Measurements from ENCODE around the gene AK6. TPM values are rescaled to one million over a fixed set of nuclear protein-coding genes. Genes with fewer than 3 reads are reported as not detected.

AK6 gene
- polyA plus RNA-seq, 1 experiment: 11.6 TPM

- Histone ChIP-seq H3K36me3 (ENCODE audit: control insufficient read depth, insufficient read depth, low read length) (no peaks in the 10 kb centered on the region), H3K27me3 (ENCODE audit: control insufficient read depth, insufficient read depth, low read length) (no peaks in the 10 kb centered on the region), H3K4me3 (ENCODE audit: low read depth, low read length) (no peak overlapping the region)
- TF ChIP-seq CTCF (IDR thresholded peaks at IDR 0.05; ENCODE audit: insufficient read depth, low read depth, low read length): no peak
- POLR2A ChIA-PET: no interaction called here
- no peak for DNase-seq (ENCODE audit: low read depth)
- CTCF ChIA-PET: no interaction called here
These were observed 61.2 kb downstream of the AK6 start for GRCh38 chr5:69308046-69308553.

GRCh38 chr5:69305512-69305911 lies 63.8 kb downstream of the AK6 start:
- POLR2A ChIA-PET: no interaction called here
- Histone ChIP-seq H3K4me3 (ENCODE audit: low read depth, low read length) (no peak overlapping the region), H3K27me3 (ENCODE audit: control insufficient read depth, insufficient read depth, low read length) (no peaks in the 10 kb centered on the region), H3K36me3 (ENCODE audit: control insufficient read depth, insufficient read depth, low read length) (no peaks in the 10 kb centered on the region; the same call in 1 of the 2 replicates)
- no peak for DNase-seq (ENCODE audit: low read depth)
- CTCF ChIA-PET: no interaction called here
- no peak for TF ChIP-seq CTCF (IDR thresholded peaks at IDR 0.05; ENCODE audit: insufficient read depth, low read depth, low read length)

Other genes with a start within 250 kb of the AK6 start
- 67.0 and 91.3 TPM in 2 replicates for gene CCNB1, start 202.4 kb downstream of the AK6 start, polyA plus RNA-seq (2011; rRNA removed)
- 6.0 and 7.4 TPM in 2 replicates for gene CENPH, start 179.9 kb downstream of the AK6 start, polyA plus RNA-seq (2011; rRNA removed)
- gene CDK7, start 134.6 kb downstream of the AK6 start, polyA plus RNA-seq (2011; rRNA removed): 44.9 and 231 TPM in 2 replicates
- gene CCDC125, start 36.7 kb downstream of the AK6 start, polyA plus RNA-seq (2011; rRNA removed): 1.8 and 3.1 TPM in 2 replicates
- 76.4 and 140 TPM in 2 replicates for gene TAF9, start within 50 bp of the AK6 start, polyA plus RNA-seq (2011; rRNA removed)
- gene RAD17, start 298 bp upstream of the AK6 start, polyA plus RNA-seq (2011; rRNA removed): 18.0 and 23.2 TPM in 2 replicates
- gene MARVELD2, start 45.6 kb upstream of the AK6 start, polyA plus RNA-seq (2011; rRNA removed): 0.88 and 1.3 TPM in 2 replicates
- 0.25 and 0.71 TPM in 2 replicates for gene OCLN, start 123.3 kb upstream of the AK6 start, polyA plus RNA-seq (2011; rRNA removed)
- 9.9 and 19.8 TPM in 2 replicates for gene GTF2H2C, start 190.7 kb upstream of the AK6 start, polyA plus RNA-seq (2011; rRNA removed)